DND-41 (cell line): ENCODE data around the gene RRAGD.

ENCODE experiments used
- EZH2 ChIP-seq: IDR thresholded peaks from 3 replicates; pipeline ENCODE4 v1.6.1; 2012; ENCODE audit warnings: borderline replicate concordance, low read depth, mild to moderate bottlenecking, moderate library complexity, low read length, inconsistent platforms; ENCODE audit not compliant: severe bottlenecking
- TF ChIP-seq, protein P1 (sequence below): IDR thresholded peaks from 2 replicates; pipeline ENCODE4 v1.5.1; 2012; ENCODE audit warnings: borderline replicate concordance, low read length, moderate library complexity, mild to moderate bottlenecking; ENCODE audit not compliant: poor library complexity, severe bottlenecking; ENCODE audit errors: extremely low read depth

GRCh38 chr6:89351671-89352277 lies 60.3 kb downstream of the RRAGD start:
- TF ChIP-seq, protein P1, sequence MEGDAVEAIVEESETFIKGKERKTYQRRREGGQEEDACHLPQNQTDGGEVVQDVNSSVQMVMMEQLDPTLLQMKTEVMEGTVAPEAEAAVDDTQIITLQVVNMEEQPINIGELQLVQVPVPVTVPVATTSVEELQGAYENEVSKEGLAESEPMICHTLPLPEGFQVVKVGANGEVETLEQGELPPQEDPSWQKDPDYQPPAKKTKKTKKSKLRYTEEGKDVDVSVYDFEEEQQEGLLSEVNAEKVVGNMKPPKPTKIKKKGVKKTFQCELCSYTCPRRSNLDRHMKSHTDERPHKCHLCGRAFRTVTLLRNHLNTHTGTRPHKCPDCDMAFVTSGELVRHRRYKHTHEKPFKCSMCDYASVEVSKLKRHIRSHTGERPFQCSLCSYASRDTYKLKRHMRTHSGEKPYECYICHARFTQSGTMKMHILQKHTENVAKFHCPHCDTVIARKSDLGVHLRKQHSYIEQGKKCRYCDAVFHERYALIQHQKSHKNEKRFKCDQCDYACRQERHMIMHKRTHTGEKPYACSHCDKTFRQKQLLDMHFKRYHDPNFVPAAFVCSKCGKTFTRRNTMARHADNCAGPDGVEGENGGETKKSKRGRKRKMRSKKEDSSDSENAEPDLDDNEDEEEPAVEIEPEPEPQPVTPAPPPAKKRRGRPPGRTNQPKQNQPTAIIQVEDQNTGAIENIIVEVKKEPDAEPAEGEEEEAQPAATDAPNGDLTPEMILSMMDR = no peak
- no peak for TF ChIP-seq EZH2
